Nephron progenitor cell (in vitro differentiated cells): ENCODE data around the gene MRLN.
"Not testable (repeated sequence)": the region's sequence is repeated elsewhere in the genome, so short reads cannot be mapped to it uniquely, and the experiment has no call there.

Experiments used
- DNase-seq: peaks from one replicate; pipeline ENCODE4 v3.0.0; 2021
- H3K27ac Mint-ChIP-seq: 2 replicates; pipeline ENCODE4 v1.8.0; 2021; ENCODE audit warnings: mild to moderate bottlenecking, moderate library complexity, mixed read lengths
- H3K27me3 Mint-ChIP-seq: 2 replicates; pipeline ENCODE4 v1.8.0; 2021; ENCODE audit warnings: mild to moderate bottlenecking, low read depth, mixed read lengths; ENCODE audit not compliant: poor library complexity
- H3K36me3 Mint-ChIP-seq: 2 replicates; pipeline ENCODE4 v1.8.0; 2021; ENCODE audit warnings: low read depth, mixed read lengths
- H3K4me1 Mint-ChIP-seq: 2 replicates; pipeline ENCODE4 v1.8.0; 2021; ENCODE audit warnings: mixed read lengths
- H3K4me3 Mint-ChIP-seq: 2 replicates; pipeline ENCODE4 v1.8.0; 2021; ENCODE audit warnings: mild to moderate bottlenecking, moderate library complexity, mixed read lengths
- H3K9me3 Mint-ChIP-seq: 2 replicates; pipeline ENCODE4 v1.8.0; 2021; ENCODE audit warnings: mild to moderate bottlenecking, moderate library complexity, mixed read lengths
- CTCF ChIP-seq: fragments of 200-600 bp; sonication (generic); IDR thresholded peaks from 2 replicates; pipeline ENCODE4 v1.5.0; 2021; ENCODE audit warnings: antibody characterized with exemption

MRLN gene

DNA sequence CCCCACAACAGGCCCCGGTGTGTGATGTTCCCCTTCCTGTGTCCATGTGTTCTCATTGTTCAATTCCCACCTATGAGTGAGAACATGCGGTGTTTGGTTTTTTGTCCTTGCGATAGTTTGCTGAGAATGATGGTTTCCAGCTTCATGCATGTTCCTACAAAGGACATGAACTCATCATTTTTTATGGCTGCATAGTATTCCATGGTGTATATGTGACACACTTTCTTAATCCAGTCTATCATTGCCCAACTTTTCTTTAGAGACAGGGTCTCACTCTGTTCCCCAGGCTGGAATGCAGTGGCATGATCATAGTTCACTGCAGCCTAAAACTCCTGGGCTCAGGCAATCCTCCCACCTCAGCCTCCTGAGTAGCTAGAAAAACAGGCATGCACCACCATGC is 32.2 kb upstream of the MRLN start:
- H3K4me3 Mint-ChIP-seq, DNase-seq, H3K27me3 Mint-ChIP-seq, H3K4me1 Mint-ChIP-seq, H3K27ac Mint-ChIP-seq, H3K9me3 Mint-ChIP-seq, H3K36me3 Mint-ChIP-seq: not testable (repeated sequence)

DNA sequence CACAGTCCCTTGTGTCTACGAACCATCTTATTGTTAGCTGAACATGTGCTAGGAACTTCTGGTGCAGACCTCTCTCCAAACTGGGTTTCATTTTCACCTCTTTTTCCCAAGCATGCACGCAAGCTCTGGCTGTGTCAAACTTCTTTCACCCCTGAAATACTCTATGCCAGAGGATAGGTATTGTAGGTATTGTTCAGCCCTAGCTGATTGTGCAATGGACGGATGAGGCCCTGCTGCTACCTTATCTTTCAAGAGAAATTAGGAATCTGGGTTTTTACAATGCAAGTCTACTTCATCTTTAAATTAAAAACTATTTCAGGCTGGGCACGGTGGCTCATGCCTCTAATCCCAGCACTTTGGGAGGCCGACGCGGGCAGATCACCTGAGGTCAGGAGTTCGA is 28.3 kb upstream of the MRLN start:
- H3K4me1 Mint-ChIP-seq, result peaks cover 4% of the 10 kb centered on the region
- H3K9me3 Mint-ChIP-seq, result peaks cover 21% of the 10 kb centered on the region
- DNase-seq, result no peak

GRCh38 chr10:59779756-59780533 is 26.7 kb upstream of the MRLN start:
- no peaks in the 10 kb centered on the region for H3K4me1 Mint-ChIP-seq
- peak overlapping the region; percentile 60 for H3K27ac Mint-ChIP-seq
- TF ChIP-seq CTCF, result no peak
- H3K36me3 Mint-ChIP-seq, result peaks cover 12% of the 10 kb centered on the region
- no peak for DNase-seq
- H3K27me3 Mint-ChIP-seq, result peaks cover 2% of the 10 kb centered on the region
- H3K9me3 Mint-ChIP-seq, result peaks cover 36% of the 10 kb centered on the region
- H3K4me3 Mint-ChIP-seq, result no peak overlapping the region

More for the DNA sequence above, 28.3 kb upstream of the MRLN start:
- Mint-ChIP-seq H3K27me3 (peaks cover under 1% of the 10 kb centered on the region), H3K4me3 (no peak overlapping the region), H3K36me3 (peaks cover 10% of the 10 kb centered on the region), H3K27ac (no peak overlapping the region)
- TF ChIP-seq CTCF, result no peak

DNA sequence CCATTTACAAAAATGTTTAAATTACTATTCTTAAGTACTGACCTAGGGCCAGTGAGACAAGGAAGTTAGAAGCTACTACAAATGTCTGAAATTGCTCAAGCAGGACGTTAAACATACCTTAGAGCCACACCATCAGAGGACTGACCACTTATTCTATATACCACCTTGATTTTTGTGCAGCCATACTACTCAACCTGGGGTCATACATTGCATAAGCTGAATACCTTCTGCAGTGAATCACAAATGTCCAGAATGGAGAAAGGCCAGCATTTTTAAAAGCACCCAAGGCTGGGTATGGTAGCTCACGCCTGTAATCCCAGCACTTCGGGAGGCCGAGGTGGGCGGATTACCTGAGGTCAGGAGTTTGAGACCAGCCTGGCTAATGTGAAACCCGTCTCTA is 21.2 kb upstream of the MRLN start:
- no peak for DNase-seq
- Mint-ChIP-seq H3K36me3 (peaks cover 17% of the 10 kb centered on the region), H3K4me3 (no peak overlapping the region), H3K27me3 (peaks cover 6% of the 10 kb centered on the region), H3K4me1 (no peaks in the 10 kb centered on the region), H3K27ac (no peak overlapping the region), H3K9me3 (peaks cover 74% of the 10 kb centered on the region)
- no peak for TF ChIP-seq CTCF

GRCh38 chr10:59773088-59773487 is 19.8 kb upstream of the MRLN start:
- Mint-ChIP-seq H3K4me1 (no peaks in the 10 kb centered on the region), H3K27ac (no peak overlapping the region), H3K9me3 (peaks cover 69% of the 10 kb centered on the region), H3K27me3 (peaks cover 6% of the 10 kb centered on the region), H3K4me3 (no peak overlapping the region), H3K36me3 (peaks cover 13% of the 10 kb centered on the region)
- TF ChIP-seq CTCF, result no peak
- DNase-seq, result no peak

DNA sequence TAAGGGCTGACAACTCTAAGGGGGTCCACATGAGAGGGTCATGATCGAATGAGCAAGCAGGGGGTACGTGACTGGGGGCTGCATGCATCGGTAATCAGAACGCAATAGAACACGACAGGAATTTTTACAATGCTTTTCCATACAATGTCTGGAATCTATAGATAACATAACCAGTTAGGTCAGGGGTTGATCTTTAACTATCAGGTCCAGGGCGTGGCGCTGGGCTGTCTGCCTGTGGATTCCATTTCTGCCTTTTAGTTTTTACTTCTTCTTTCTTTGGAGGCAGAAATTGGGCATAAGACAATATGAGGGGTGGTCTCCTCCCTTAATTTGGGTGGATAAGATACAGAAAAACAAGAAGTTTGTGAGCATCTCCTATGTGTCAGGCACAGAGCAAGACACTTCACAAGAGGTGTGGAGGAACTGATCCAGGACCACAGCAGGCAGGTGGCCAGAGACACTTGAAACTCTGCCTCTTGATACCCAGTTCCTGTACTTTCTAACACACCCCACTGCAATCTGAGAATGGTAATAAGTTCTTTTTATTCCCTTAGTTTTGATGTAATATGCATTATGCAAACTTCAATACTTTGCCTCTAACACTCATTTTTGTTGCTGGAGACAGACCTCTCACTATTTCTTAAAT is 18.0 kb upstream of the MRLN start:
- Mint-ChIP-seq H3K9me3 (peaks cover 51% of the 10 kb centered on the region), H3K4me3 (no peak overlapping the region), H3K27me3 (peaks cover 4% of the 10 kb centered on the region), H3K27ac (no peak overlapping the region), H3K36me3 (peaks cover 5% of the 10 kb centered on the region), H3K4me1 (no peaks in the 10 kb centered on the region)
- no peak for TF ChIP-seq CTCF
- no peak for DNase-seq
